Cerebellar nuclear complex (tissue), 1 donor: ENCODE data around the gene SLC36A2.
"Not testable (repeated sequence)": the region's sequence is repeated elsewhere in the genome, so short reads cannot be mapped to it uniquely, and the experiment has no call there.

ENCODE experiments used
- DNase-seq, 2 experiments: peaks; one replicate each; lab custom pipeline; 2025; lab: John Stamatoyannopoulos, UW

SLC36A2 gene

GRCh38 chr5:151347369-151347768 lies at the start of gene SLC36A2:
Gene SLC36A2, minus strand, starts transcription at chr5:151347559. Its CDS starts 99 bp downstream, at chr5:151347460.
- DNase-seq = no peak

GRCh38 chr5:151388960-151389359 lies 41.6 kb upstream of the SLC36A2 start:
- DNase-seq = no peak

GRCh38 chr5:151384106-151384505 lies 36.7 kb upstream of the SLC36A2 start:
- no peak for DNase-seq

- no peak for DNase-seq
Observed at GRCh38 chr5:151383011-151383410, 35.7 kb upstream of the SLC36A2 start.

DNA sequence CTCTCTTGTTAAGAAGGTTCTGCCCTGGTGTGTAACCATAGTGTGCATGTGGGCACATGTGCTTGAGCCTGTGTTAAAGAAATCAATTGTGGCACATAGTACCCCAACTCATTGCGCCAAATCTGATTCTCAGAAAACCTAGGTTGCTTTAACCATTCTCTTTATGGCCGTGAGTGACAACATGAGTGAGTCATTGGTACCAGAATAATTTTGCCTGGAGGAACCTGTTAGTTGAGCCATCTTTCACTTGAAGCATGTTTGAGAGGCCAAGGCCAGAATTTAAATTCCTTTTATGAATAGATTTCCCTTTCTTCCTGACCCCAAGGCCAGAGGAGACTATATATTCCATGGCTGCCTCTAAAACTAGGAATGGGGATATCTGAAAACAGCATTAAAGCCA lies 35.2 kb upstream of the SLC36A2 start:
- DNase-seq = no peak

- no peak for DNase-seq
Observed at GRCh38 chr5:151381899-151382298, 34.5 kb upstream of the SLC36A2 start.

- no peak for DNase-seq
Observed at GRCh38 chr5:151378616-151379015, 31.3 kb upstream of the SLC36A2 start.

GRCh38 chr5:151374539-151374938 lies 27.2 kb upstream of the SLC36A2 start:
- no peak for DNase-seq

GRCh38 chr5:151367038-151367437 lies 19.7 kb upstream of the SLC36A2 start:
- not testable (repeated sequence) for DNase-seq

DNA sequence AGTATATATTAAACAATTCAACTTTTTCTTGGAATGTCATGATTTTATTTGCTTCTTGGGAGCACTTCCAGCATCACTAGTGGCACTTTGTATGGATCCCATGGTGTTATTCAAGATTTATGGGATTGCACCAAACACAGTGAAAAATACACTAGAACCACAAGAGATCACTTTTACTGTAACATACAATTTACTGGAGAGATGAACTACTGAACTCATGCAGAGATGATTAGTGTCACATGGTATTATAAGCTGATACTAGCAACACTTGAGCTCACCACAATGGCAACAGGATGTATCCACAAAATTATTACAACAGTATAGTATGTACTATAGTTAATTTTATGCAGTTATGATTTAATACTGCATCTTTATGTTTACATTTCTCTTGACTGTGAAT lies 16.3 kb upstream of the SLC36A2 start:
- DNase-seq = no peak

GRCh38 chr5:151362970-151363369 lies 15.6 kb upstream of the SLC36A2 start:
- no peak for DNase-seq

DNA sequence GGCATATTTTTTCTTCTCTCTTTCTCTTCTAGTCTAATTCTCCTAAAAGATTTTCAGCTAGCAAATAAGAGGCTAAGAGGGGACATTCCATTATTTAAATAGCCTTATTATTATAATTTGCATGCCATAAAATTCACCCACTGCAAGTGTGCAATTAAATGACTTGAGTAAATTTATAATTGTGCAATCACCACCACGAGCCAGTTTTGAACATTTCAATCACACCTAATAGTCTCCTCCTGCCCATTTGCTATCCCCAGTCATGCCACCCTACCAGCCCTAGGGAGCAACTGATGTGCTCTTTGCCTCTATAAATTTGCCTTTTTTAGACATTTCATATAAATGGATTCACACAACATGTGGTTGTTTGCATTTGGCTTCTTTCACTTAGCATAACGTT lies 12.0 kb upstream of the SLC36A2 start:
- no peak for DNase-seq

DNA sequence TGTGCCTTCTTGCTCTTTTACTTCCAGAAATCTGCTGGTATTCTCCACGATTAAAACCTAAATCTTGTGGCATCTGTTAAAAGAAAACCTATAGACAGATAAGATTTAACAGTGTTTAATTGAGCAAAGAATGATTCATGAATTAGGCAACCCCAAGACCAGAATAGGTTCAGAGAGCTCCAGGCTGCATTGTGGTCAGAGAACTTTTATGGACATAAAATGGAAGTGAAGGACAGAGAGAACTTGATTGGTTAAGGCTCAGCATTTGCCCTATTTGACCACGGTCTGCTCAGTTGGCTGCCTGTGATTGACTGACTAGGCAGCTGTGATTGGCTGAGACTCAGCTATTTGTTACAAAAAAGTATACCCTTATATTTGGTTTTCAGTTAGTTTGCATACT lies 10.4 kb upstream of the SLC36A2 start:
- DNase-seq = no peak

- no peak for DNase-seq
Observed at GRCh38 chr5:151357097-151357496, 9.7 kb upstream of the SLC36A2 start.

DNA sequence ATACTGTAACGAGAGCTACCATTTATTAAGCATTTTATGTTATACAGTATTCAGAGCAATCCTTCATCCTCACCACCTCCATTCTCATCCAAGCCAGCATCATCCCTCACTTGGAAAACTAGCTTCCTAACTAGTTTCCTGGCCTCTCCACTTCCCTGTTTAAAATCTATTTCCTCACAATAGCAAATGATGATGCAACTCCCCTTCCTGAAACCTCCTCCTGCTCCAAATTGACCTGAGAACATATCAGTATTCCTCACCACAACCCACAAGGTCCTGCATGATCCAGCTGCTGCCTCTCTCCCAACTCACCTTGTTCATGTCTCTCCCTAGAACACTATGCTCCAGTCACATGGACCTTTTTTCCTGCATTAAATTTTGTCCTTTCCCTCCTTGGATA lies 4.3 kb upstream of the SLC36A2 start:
- DNase-seq = no peak

DNA sequence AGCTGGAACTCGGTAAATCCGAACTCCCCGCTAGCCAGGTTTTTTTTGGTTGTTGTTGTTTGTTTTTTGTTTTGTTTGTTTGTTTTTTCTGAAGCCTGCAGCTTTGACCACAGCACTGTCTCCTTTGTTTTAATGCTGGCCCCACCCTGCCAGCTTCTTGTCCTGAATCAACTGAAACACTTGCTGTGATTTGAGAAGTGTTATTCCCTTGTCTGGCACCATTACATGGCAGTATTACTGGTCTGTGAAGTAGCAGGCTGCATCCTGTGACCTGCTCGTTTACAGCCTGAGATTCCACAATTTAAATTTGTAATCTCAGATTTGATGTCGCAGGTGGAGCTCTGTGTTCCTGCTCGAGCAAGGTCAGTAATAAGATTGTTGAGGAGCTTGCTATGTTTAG lies 1.4 kb upstream of the SLC36A2 start:
- no peak for DNase-seq

- DNase-seq = no peak
Observed at GRCh38 chr5:151345808-151346478, 1.4 kb downstream of the SLC36A2 start.

- no peak for DNase-seq
Observed at GRCh38 chr5:151345187-151345807, 2.1 kb downstream of the SLC36A2 start.

DNA sequence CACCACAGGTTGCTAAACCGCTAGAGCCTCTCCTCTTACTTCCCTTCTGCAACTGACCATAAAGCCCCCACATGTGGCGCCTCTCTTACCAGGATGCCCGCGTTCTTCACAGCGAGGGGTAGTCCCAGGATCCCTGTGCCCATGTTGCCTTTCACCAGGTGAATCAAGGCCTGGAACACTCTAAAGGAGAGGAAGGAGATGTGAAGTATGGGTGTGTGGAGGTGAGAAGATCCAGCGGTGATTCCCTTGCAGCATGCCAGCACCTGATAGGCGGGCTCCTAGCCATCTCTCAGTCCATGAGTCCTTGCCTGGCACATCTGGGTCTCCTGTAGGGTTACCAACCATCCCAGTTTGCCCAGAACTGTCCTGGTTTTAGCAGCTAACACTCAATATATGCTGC lies 3.3 kb downstream of the SLC36A2 start:
- no peak for DNase-seq

DNA sequence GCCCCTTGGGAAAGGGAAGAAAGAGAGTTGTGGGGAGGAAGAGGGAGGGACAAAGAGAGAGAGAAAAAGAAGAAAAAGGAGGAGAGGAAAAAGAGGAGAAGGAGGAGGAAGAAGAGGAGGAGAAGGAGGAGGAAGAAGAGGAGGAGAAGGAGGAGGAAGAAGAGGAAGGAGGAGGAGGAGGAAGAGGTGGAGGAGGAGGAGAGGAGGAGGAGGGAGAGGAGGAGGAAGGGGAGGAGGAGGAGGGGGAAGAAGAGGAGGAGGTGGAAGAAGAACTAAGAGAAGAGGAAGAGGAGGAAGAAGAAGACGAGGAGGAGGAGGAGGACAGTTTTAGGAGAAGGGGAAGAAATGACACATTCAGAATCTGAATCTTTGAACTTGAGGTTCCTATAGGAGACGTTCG lies 7.4 kb downstream of the SLC36A2 start:
- no peak for DNase-seq

GRCh38 chr5:151338734-151339133 lies 8.6 kb downstream of the SLC36A2 start:
- no peak for DNase-seq

GRCh38 chr5:151332857-151333256 lies 14.5 kb downstream of the SLC36A2 start:
- no peak for DNase-seq

DNA sequence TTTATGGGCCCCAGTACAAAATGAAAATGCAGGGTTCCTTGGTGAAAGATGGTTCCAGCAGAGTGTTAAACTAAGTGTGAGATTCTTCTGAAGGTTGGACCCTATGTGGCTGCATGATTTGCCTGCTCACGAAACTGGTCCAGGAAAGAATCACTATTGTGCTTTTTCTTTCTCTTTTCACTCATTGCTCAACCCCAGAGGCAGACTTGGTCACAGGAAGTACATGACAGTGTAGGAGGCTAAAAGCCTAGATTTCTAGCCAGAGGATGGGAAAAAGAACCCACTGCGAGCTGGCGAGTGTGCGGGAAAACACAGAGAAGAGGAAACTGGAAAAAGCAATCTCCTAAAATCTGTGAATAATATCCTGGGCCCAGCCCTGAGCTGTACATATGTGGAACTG lies 18.6 kb downstream of the SLC36A2 start:
- DNase-seq = no peak

- no peak for DNase-seq
Observed at GRCh38 chr5:151327585-151327984, 19.8 kb downstream of the SLC36A2 start.
